ENCODE measurements around the gene MGAT2.

DNA sequence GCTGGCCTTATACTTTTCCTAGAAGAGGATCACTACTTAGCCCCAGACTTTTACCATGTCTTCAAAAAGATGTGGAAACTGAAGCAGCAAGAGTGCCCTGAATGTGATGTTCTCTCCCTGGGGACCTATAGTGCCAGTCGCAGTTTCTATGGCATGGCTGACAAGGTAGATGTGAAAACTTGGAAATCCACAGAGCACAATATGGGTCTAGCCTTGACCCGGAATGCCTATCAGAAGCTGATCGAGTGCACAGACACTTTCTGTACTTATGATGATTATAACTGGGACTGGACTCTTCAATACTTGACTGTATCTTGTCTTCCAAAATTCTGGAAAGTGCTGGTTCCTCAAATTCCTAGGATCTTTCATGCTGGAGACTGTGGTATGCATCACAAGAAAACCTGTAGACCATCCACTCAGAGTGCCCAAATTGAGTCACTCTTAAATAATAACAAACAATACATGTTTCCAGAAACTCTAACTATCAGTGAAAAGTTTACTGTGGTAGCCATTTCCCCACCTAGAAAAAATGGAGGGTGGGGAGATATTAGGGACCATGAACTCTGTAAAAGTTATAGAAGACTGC is 1.5 kb downstream of the MGAT2 start:
- TF ChIP-seq, protein P1, sequence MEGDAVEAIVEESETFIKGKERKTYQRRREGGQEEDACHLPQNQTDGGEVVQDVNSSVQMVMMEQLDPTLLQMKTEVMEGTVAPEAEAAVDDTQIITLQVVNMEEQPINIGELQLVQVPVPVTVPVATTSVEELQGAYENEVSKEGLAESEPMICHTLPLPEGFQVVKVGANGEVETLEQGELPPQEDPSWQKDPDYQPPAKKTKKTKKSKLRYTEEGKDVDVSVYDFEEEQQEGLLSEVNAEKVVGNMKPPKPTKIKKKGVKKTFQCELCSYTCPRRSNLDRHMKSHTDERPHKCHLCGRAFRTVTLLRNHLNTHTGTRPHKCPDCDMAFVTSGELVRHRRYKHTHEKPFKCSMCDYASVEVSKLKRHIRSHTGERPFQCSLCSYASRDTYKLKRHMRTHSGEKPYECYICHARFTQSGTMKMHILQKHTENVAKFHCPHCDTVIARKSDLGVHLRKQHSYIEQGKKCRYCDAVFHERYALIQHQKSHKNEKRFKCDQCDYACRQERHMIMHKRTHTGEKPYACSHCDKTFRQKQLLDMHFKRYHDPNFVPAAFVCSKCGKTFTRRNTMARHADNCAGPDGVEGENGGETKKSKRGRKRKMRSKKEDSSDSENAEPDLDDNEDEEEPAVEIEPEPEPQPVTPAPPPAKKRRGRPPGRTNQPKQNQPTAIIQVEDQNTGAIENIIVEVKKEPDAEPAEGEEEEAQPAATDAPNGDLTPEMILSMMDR (IDR thresholded peaks at IDR 0.05), result no peak
- no peak for TF ChIP-seq POLR2AphosphoS5 (IDR thresholded peaks at IDR 0.05; ENCODE audit: low read depth, low read length)

Data from Panc1 (cell line).